Stimulated activated CD4-positive, alpha-beta T cell treated with anti-CD3 and anti-CD28 coated beads, Interleukin-15, amount 100 ng/mL, for 24 hours (primary cell): ENCODE measurements around the gene PQBP1.

Source experiments
- DNase-seq: peaks from one replicate; pipeline ENCODE4 v3.0.0-alpha.2; 2020

The PQBP1 gene

DNA sequence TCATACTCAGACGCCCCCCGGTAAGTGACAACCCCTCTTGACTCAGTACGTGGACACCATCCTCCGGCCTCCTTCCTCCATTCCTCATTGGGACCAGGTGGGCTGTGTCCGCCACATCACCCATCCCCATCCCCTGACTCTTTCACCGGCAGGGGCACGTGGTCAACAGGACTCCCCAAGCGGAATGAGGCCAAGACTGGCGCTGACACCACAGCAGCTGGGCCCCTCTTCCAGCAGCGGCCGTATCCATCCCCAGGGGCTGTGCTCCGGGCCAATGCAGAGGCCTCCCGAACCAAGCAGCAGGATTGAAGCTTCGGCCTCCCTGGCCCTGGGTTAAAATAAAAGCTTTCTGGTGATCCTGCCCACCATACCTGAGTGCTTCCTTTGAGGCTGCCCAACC lies 5.0 kb downstream of the PQBP1 start:
- no peak for DNase-seq

DNA sequence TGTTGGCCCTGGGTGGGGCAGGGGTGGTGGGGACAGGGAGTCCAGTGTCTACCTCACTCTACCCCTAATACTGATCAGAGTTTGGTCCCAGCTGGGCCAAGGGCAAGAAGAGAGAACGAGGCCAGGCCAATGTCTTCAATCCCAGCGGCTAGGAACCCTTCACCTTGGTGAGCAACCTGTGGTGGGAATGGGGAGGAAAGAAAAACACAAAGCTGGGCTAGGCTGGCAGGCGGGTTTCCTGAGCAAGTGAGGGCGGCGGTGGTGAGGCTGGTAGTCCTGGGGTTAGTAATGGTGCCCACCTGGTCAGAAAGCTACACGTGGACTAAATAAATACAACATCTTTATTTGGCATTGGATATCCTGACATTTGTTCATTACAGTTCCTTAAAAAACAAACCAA lies 5.6 kb downstream of the PQBP1 start:
- DNase-seq = no peak

DNA sequence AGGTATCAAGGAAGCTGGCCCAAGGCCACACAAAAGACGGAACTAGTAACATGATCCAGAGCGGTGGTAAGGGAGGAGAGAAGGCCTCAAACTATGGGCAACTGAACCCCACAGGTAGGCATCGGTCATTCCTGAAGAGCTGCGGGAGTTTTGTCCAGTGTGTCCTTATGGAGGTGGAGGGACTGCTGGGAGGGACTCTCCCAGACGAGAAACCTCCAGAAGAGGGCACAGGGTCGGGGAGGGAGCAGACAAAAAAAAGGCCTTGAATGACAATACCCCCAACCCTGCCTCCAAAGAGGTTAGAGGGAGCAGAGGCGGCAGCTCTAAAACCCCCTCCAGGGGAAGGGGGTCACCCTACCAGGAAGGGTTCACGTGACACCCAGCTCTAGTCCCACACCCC lies 6.5 kb downstream of the PQBP1 start:
- no peak for DNase-seq

DNA sequence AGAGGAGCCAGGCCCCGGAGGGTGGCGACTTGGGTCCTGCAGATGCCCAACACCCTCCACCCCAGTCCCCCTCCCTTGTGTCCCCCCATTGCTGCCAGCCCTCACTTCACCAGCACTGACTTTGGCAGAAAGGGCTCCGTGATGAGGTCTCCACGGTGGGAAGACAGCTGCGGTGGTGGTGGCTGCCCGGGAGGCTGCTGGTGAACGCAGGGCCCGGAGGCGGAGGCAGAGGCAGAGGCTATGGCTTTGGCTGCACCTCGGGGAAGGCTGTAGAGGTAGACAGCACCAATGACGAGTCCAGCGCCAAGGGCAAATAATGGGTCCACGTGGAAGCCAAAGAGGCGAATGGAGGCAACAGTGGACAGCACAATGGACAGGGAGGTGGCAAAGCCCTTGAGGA lies 6.9 kb downstream of the PQBP1 start:
- no peak for DNase-seq

DNA sequence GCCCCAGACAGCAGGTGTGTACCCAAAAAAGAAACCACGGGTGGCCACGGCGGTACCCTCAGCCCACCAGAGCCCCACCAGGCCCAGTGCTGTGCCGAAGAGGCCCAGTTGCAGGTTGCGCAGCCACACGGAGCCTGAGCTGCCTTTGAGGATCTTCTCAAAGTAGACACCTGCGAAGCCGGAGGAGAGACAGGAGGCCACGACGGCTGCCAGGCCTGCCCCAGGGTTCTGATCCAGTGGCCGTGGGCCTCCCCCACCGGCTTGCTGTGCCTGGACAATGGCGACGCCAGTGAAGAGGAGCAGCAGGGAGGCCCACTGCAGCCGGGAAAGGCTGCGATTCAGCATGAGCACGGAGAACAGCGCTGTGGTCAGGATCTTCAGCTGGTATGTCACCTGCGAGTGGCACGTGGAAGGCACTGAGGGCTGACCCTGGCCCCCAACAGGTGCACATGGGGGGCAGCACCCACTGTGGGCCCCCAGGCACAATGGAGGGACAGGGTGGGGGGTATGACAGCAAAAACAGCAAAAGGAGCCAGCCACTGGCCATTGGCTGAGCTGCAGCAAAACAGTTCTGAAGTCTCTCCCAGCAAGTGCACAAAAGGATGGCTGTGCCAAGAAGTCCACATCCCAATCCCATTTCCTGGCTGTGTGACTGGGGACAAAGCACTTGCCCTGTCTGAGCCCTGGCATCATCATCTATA lies 7.5 kb downstream of the PQBP1 start:
- no peak for DNase-seq

DNA sequence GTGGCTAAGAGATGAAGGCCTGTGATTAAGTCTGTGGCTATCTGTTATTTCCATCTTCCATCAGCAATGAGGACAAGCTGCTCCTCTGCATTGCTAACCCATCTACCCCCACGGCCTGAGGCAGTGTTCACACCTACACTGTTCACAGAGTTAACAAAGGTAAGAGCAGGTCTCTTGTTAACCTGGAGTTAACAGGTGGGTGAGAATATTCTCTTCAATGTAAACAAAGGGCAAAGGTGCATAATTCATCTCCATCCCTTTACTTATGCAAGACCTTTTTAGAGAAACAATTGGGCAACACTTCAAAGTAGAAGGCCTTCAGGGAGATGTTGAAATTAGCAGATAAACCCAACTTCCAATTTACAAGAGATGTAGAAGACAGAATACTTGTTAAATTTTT lies 10.9 kb downstream of the PQBP1 start:
- no peak for DNase-seq

DNA sequence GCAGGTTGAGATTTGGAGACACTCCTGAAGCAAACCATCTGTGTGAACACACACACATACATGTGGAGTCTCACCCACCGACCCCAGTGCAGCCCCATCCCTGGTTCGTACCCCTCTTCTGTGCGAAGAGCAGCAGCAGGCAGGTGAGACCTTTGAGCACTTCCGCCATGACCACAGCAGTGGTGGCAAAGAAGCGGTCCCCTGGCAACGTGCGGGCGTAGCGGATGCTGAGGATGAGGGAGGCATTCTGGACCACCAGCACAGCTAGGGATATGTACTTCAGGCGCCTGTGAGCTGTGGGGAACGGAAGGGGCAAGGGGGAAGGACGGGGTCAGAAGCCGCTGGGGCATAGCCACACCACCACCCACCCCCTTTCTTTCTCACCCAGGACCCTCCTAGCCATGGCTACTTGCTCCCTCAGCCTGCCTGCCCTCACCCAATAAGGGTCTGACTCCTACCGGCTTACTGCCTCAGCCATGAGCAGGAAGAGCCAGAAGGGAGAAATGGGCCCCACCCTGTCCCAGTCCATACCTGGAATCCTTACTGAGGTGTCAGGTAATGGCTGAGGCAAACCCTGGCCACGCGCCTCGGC lies 12.1 kb downstream of the PQBP1 start:
- no peak for DNase-seq

DNA sequence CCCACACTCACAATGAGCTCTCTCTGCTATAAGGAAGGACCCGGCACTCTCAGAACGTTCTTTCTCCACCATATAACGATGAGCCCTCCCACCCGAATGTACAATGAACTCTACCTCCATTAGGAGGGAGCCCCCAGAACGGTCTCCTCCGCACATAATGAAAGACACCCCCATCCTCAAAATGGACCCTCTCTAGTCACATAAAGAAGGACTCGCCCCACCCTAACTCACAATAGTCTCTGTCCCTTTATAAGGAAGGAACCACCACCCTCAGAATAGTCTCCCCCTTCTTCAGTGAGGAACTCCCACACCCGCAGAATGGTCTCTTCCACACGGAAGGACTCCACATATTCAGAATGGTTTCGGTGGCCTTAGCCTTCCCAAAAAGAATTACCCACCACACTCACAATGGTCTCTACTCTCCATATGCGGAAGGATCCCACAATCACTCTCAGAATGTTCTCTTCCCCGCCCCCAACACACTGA lies 13.2 kb downstream of the PQBP1 start:
- no peak for DNase-seq

DNA sequence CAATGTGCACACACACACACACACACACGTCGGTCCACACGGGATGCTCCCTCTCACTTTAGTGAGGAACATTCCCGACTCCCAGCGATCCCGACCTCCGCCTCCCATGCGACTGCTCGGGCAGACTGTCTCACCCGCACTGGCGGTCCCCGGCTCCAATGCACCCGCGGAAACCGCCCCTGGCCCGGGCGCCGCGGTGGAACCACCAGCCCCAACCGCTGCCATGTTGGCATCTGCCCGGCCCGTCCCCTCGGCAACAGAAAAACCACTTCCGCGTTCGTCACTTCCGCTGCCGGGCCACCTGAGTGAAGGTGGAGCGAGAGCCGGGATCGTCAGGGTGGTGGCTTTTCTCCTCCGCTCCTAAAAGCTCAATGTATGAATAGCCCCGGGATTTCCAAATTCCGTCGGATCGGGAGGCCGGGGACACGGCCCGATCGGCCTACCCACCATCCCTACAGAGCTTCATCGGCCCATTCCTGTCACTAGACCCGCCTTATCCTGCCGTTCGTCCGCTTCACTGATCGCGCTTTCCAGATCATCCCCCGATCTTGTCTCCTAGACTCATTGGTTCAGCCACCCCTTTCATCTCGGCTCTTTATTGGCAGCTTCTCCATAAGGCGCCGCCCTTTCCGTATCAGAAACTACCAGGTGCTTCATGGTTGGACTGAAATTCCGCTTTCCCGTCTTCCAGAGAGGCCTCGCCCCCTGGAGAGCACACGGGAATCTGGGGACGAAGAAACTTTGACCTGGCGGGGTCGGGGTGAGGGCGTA lies 13.9 kb downstream of the PQBP1 start, which contains the start of gene SLC35A2:
SLC35A2 (minus strand) TSS at position 235 of the 771 bp plus-strand sequence; CDS start at position 225, 10 bp downstream.
- peak; percentile 91 for DNase-seq

DNA sequence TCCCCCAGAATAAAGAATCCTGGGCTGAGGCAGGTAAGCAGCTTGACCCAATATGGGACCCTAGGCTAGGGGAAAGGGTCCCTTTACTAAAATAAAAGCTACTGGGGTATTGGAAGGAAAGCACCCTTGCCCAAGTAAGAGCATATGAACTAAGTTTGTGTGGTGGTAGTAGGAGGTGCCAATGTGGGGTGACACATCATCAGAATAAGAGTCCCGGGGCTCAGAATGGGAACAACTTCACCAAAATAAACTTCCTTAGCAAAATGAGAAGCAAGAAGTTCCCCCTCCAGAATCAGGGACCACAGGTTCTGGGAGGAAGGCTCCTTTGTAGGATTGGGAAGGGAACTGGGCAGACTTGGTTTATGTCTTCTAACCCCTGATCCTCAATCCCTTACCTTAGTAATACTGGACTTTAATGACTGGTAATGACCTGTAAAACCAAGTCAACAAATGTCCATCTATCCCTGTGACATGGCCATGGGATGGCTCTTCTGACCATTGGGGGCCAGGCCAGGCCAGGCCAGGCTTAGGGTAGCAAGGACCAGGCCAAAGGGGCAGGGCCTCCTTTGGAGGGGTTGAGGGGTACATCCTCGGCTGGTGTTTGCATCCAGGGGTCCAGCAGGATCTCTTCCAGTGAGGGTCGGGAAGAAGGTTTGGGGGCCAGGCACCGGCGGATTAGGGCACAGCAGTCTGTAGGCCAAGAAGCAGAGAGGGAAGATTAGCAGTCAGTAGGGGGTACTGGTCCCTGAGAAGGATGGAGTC lies 16.1 kb downstream of the PQBP1 start:
- no peak for DNase-seq

DNA sequence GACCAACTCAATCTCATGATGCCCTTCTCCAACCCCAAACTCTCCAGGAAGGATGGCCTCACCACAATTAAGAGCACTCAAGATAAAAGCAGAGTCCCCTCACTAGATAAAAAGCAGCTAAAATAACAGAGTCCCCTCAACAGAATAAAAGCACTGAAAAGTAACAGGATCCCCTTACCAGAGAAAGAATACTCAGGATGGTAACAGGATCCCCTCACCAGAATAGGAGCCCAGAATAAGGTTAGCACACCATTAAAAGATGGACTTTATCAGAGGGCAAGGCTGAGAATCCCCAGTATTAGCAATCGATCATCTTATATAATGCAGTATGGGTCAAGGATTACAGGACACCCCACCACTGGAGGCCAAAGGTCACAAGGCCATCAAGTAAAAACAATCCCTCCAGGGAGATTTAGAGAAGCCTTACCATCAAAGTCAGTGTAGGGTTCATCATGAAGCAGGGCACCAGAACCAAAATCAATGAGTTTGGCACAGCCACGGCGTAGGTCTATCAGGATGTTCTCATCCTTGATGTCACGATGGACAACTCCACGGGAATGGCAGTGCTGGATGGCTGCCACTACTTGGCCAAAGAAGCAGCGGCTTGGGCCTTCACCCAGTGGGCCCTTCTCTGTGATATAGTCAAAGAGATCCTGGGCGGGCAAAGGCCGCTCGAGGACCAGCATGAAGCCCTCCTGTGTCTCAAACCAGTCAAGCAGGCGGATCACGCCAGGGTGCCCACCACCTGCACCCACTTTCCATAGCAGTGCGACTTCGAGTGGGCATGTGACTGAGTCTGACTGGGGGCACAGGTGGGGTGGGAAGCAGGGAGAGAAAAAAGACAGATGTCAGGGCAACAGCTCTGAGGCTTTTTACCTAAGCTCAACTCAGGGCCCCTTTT lies 17.1 kb downstream of the PQBP1 start:
- DNase-seq = no peak

DNA sequence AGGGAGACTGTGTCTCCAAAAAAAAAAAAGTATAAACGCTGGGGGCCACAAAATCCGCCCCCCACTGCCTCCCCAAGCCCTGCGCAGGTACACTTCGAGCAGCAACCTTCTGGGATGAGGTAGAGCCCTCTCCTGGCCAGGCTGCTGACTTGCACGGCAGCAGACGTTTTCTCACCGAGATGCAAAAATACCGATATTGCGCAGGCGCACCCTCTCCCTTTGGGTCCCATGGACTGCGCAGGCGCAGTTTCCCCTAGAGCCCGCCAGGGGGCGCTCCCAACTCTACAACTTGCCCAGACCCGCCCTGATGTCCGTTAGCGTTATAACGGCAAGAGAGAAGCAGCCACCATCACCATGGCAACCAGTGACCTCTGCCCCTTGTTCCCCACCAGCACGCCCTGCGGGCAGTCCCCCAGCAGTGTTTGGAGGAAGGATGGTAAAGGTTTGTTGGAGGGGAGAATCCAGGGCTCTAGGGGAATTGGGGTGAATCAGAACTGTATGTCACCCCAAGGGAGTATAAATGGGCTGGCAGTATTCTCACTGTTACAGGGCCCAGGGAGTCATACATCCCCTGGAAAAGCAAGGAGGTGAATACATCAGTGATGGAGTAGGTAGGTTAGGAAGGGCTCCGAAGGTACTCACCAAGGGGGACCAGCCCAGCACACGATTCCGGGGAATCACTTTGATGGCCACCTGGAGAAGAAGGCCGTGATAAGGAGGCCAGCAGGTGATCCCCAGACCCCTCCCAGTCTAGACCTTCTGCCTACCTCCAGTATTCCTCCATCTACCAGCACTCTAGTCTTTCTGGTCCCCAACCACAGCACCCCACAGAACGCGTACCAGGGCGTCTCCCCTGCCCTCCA lies 19.6 kb downstream of the PQBP1 start:
- peak; percentile 88 for DNase-seq

DNA sequence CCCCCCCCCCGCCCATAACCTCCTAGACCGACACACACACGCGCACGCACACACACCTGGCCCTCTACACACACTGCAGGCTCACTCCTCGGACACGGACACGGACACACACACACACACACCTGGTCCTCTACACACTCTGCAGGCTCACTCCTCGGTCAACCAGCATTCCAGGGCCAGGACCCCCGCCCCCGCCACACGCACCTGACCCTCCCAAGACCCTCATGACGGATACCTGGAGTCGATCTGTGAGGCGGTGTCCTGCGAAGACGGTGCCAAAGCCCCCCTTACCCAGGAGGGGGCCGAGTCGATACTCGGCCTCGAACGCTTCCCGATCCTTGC lies 20.5 kb downstream of the PQBP1 start:
- no peak for DNase-seq

DNA sequence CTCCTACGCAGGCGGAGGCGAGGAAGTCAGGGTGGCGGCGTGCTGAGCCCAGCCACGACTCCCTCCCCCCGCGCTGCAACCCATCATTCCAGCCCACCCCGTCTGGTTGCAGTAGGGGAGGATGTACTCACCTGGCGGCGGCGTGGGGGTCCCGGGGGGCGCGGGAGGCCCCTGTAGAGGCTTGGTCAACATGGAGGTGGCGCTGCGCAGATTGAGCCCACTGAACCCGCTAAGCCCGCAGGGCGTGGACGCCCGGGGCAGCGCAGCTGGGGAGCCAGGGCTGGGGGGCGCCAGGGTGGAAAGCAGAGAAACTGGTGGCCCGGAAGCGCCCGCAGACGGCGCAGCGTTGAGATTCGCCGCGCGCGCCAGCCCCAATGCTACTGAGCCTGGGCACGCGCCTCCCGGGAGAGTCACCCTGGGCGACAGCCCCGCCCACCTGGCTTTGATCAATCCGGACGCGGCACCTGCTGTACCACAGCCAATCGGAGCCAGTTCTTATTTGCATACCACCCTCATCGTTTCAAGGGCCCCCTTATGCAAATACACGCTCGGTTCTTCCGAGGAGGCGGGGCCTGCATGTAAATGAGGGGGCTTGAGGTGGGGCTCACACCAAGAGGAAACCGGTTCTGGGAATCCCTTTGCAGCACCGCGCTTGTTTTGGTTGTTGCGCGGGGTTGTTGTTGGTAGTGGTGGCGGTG lies 21.1 kb downstream of the PQBP1 start, which contains the start of gene PIM2:
PIM2 (minus strand) TSS at position 382 of the 698 bp plus-strand sequence; CDS start at position 192, 190 bp downstream.
- peak; percentile 92 for DNase-seq

DNA sequence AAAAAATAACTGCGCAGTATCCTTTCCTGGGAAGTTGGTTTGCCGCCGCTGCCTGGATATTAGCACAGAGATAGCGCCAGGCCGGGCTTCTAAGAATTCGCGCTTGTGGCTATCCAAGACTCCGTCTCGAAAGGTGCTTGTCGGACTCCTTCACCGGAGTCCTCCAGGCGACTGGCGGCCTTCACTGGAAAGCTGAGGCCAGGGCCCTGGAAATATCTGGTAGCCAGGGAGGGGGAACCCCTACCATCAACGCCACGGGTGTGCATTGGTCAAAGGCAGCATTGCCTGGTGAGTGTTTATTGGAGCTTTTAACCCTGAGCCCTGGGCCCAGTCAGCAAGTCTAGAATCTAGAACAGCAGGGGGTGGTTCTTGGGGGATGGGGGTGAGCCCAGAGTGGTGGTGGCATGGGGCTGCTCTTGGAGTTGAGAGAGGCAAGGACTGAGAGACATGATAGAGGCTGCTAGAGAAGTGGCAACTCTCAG lies 21.7 kb downstream of the PQBP1 start:
- peak; percentile 53 for DNase-seq

DNA sequence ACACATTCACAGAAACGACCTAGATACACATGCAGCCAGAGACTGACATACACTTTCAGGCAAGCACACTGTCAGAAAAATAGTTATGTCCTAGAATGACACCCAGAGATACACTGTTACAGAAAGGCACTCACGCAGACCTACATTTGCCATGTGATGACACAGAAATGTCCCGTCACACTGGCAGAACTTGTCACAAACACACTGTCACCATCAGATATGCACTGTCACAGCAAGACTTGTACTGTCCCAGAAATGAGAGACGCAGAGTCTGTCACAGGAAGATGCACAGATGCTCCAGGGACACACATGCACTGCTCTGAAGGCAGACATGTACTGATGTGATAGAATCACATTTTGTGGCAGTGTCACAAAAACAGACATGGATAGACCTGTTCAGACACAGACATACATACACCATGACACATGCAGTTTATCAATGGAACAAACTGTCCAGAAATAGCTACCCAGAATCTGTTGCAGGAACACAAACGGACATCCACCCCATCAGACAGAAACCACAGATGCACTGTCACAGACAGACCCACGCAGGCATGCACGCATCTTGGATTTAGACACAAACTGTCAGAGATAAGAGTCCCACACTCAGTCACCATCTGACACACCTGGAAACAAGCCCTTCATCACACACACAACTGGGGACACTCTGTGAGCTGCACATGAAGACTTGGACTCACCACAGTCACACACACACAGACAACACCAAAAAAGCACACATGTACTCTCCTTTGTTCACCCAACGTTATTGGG lies 22.4 kb downstream of the PQBP1 start:
- DNase-seq = peak; percentile 52

DNA sequence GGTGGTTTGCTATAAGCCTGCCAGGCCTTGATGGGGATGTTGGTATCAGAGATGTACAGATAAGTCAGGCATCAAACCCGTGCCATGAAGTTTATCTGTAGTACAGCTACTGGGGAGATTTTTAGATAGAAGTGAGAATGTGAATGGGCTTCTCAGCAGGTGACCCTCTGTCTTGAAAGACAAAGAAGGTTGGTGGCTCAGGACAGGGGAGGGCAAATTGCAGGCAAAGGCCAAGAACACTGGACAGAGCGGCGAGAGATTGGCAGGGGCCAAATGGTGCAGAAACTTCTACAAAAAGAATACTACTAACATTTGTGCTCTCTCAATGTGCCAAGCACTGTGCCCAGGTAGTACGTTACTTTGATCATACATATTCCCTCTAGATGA lies 23.0 kb downstream of the PQBP1 start:
- no peak for DNase-seq

DNA sequence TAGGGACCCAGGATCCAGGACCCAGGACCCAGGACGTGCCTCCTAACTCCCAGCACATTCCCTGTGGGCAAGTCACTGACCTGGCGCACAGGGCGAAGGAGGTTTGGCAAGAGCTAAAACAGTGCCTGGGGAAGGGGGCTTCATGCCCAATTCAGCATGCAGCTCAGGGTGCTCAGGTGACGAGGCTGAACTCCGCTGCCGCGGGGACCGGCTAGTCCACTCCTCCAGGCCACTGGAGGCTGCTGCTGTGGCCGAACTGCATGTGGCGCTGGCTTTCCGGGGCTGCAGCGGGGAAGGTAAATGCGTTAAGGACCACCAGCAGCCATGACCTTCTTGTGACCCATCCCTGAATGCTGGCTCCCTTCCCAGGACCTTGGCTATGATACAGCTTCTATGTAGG lies 26.0 kb downstream of the PQBP1 start:
- DNase-seq = no peak

DNA sequence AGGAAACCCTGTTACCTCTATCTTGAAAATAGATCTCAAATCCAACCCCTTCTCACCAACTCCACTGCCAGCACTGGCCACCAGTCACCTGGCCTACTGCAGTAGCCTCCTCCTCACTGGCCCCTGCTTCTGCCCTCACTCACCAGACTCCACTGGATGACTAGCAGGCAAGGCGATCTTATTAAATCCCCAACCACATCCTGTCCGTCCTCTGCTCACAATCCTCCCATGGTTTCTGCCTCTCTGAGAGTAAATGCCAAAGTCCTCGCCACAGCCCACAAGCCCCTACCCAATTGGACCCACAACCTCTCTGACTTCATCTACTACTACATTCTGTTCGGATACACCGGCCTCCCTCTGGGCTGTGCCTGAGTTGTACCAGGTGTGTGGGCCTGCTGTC lies 26.5 kb downstream of the PQBP1 start:
- DNase-seq = no peak
